HEK293 (cell line): ENCODE data around the gene COA3.
A peak's percentile ranks its signal among the peaks of the same experiment; 100 is the strongest.

ENCODE experiments used
- CTCF ChIA-PET: fragments of 350-600 bp; formaldehyde crosslinking; extraction: SDS; loops from one replicate; lab custom pipeline; 2021; ENCODE audit warnings: antibody characterized with exemption; lab: Yijun Ruan, JAX
- POLR2A ChIA-PET: fragments of 300-600 bp; formaldehyde crosslinking; extraction: SDS; loops from one replicate; lab custom pipeline; 2020; ENCODE audit warnings: antibody characterized with exemption, inconsistent platforms; lab: Yijun Ruan, JAX
- H3K27ac ChIP-seq: fragments of 200-500 bp; sonication (Bioruptor generic); 2 replicates; pipeline ENCODE4 v1.5.1; 2014; ENCODE audit warnings: low read depth, low read length, control low read depth, inconsistent platforms; ENCODE audit errors: extremely low read depth
- H3K36me3 ChIP-seq, 2 experiments: fragments of 200-500 bp in 1 of 2; sonication (Bioruptor generic) in 1 of 2; 1 replicate in 1 of 2; 2 replicates in 1 of 2; pipeline ENCODE4 v1.5.1; 2014 to 2017; ENCODE audit warnings: inconsistent platforms in 2 of 2, low read length in 2 of 2; ENCODE audit not compliant: control insufficient read depth in 2 of 2, insufficient read depth in 1 of 2
- H3K4me1 ChIP-seq: fragments of 200-500 bp; sonication (Bioruptor generic); 2 replicates; pipeline ENCODE4 v1.5.1; 2014; ENCODE audit warnings: mild to moderate bottlenecking, low read length, inconsistent platforms; ENCODE audit not compliant: control insufficient read depth, insufficient read depth
- H3K4me3 ChIP-seq: 2 replicates; pipeline ENCODE4 v1.5.1; 2011; ENCODE audit warnings: low read depth, mild to moderate bottlenecking, control low read depth, low read length, moderate library complexity
- H3K9me3 ChIP-seq: fragments of 200-500 bp; sonication (Bioruptor generic); 2 replicates; pipeline ENCODE4 v1.5.1; 2014; ENCODE audit warnings: low read depth, low read length, inconsistent platforms; ENCODE audit not compliant: control insufficient read depth, insufficient read depth
- SP2 ChIP-seq: fragments of 450-650 bp; formaldehyde crosslinking; IDR thresholded peaks from 2 replicates; pipeline ENCODE4 v1.5.1; 2016; ENCODE audit warnings: missing biosample characterization, missing genetic modification characterization
- TSHZ1 ChIP-seq: fragments of 450-650 bp; formaldehyde crosslinking; IDR thresholded peaks from 2 replicates; pipeline ENCODE4 v1.5.1; 2016; ENCODE audit warnings: missing biosample characterization, missing genetic modification characterization, borderline replicate concordance
- ZBTB21 ChIP-seq: fragments of 450-650 bp; formaldehyde crosslinking; IDR thresholded peaks from 2 replicates; pipeline ENCODE4 v1.5.1; 2017; ENCODE audit warnings: missing biosample characterization, missing genetic modification characterization
- ZFP41 ChIP-seq: fragments of 450-650 bp; formaldehyde crosslinking; IDR thresholded peaks from 2 replicates; pipeline ENCODE4 v1.5.1; 2016; ENCODE audit warnings: missing biosample characterization, missing genetic modification characterization, borderline replicate concordance
- ZNF239 ChIP-seq: fragments of 450-650 bp; formaldehyde crosslinking; IDR thresholded peaks from 2 replicates; pipeline ENCODE4 v1.5.1; 2016; ENCODE audit warnings: missing biosample characterization, missing genetic modification characterization
- ZNF302 ChIP-seq: fragments of 450-650 bp; formaldehyde crosslinking; IDR thresholded peaks from 2 replicates; pipeline ENCODE4 v1.5.1; 2016; ENCODE audit warnings: missing biosample characterization, missing genetic modification characterization, low read depth
- ZNF350 ChIP-seq: fragments of 450-650 bp; formaldehyde crosslinking; IDR thresholded peaks from 2 replicates; pipeline ENCODE4 v1.5.0; 2017; ENCODE audit warnings: missing biosample characterization, mild to moderate bottlenecking, missing genetic modification characterization
- ZNF398 ChIP-seq: fragments of 450-650 bp; formaldehyde crosslinking; IDR thresholded peaks from 2 replicates; pipeline ENCODE4 v1.5.1; 2017; ENCODE audit warnings: missing biosample characterization, missing genetic modification characterization
- TF ChIP-seq, protein P1 (sequence below): fragments of 450-650 bp; formaldehyde crosslinking; conservative IDR thresholded peaks from 2 replicates; pipeline ENCODE4 v1.5.1; 2016; ENCODE audit warnings: low read depth, missing biosample characterization, missing genetic modification characterization
- TF ChIP-seq, protein P2 (sequence below): fragments of 450-650 bp; formaldehyde crosslinking; IDR thresholded peaks from 2 replicates; pipeline ENCODE4 v1.5.1; 2016; ENCODE audit warnings: missing biosample characterization, missing genetic modification characterization
- TF ChIP-seq, protein P3 (sequence below): fragments of 450-650 bp; formaldehyde crosslinking; IDR thresholded peaks from 2 replicates; pipeline ENCODE4 v1.5.1; 2016; ENCODE audit warnings: missing biosample characterization, missing genetic modification characterization

Gene COA3

GRCh38 chr17:42750739-42751344 lies 47.7 kb downstream of the COA3 start (continued):
- TF ChIP-seq ZNF398 (tag by site-specific recombination) (no peak), ZNF239 (no peak), SP2 (no peak), ZFP41 (no peak), ZBTB21 (tag by site-specific recombination) (no peak), ZNF350 (tag by site-specific recombination) (no peak), TSHZ1 (tag by site-specific recombination) (no peak)
- TF ChIP-seq, protein P1, sequence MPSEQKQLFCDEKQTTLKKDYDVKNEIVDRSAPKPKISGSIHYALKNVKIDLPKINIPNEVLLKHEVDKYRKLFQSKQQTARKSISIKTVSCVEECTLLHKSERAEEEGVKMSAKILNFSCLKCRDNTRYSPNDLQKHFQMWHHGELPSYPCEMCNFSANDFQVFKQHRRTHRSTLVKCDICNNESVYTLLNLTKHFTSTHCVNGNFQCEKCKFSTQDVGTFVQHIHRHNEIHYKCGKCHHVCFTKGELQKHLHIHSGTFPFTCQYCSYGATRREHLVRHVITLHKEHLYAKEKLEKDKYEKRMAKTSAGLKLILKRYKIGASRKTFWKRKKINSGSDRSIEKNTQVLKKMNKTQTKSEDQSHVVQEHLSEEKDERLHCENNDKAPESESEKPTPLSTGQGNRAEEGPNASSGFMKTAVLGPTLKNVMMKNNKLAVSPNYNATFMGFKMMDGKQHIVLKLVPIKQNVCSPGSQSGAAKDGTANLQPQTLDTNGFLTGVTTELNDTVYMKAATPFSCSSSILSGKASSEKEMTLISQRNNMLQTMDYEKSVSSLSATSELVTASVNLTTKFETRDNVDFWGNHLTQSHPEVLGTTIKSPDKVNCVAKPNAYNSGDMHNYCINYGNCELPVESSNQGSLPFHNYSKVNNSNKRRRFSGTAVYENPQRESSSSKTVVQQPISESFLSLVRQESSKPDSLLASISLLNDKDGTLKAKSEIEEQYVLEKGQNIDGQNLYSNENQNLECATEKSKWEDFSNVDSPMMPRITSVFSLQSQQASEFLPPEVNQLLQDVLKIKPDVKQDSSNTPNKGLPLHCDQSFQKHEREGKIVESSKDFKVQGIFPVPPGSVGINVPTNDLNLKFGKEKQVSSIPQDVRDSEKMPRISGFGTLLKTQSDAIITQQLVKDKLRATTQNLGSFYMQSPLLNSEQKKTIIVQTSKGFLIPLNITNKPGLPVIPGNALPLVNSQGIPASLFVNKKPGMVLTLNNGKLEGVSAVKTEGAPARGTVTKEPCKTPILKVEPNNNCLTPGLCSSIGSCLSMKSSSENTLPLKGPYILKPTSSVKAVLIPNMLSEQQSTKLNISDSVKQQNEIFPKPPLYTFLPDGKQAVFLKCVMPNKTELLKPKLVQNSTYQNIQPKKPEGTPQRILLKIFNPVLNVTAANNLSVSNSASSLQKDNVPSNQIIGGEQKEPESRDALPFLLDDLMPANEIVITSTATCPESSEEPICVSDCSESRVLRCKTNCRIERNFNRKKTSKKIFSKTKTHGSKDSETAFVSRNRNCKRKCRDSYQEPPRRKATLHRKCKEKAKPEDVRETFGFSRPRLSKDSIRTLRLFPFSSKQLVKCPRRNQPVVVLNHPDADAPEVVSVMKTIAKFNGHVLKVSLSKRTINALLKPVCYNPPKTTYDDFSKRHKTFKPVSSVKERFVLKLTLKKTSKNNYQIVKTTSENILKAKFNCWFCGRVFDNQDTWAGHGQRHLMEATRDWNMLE (tag by site-specific recombination) = no peak
- TF ChIP-seq, protein P2, sequence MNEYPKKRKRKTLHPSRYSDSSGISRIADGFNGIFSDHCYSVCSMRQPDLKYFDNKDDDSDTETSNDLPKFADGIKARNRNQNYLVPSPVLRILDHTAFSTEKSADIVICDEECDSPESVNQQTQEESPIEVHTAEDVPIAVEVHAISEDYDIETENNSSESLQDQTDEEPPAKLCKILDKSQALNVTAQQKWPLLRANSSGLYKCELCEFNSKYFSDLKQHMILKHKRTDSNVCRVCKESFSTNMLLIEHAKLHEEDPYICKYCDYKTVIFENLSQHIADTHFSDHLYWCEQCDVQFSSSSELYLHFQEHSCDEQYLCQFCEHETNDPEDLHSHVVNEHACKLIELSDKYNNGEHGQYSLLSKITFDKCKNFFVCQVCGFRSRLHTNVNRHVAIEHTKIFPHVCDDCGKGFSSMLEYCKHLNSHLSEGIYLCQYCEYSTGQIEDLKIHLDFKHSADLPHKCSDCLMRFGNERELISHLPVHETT (tag by site-specific recombination) = no peak

DNA sequence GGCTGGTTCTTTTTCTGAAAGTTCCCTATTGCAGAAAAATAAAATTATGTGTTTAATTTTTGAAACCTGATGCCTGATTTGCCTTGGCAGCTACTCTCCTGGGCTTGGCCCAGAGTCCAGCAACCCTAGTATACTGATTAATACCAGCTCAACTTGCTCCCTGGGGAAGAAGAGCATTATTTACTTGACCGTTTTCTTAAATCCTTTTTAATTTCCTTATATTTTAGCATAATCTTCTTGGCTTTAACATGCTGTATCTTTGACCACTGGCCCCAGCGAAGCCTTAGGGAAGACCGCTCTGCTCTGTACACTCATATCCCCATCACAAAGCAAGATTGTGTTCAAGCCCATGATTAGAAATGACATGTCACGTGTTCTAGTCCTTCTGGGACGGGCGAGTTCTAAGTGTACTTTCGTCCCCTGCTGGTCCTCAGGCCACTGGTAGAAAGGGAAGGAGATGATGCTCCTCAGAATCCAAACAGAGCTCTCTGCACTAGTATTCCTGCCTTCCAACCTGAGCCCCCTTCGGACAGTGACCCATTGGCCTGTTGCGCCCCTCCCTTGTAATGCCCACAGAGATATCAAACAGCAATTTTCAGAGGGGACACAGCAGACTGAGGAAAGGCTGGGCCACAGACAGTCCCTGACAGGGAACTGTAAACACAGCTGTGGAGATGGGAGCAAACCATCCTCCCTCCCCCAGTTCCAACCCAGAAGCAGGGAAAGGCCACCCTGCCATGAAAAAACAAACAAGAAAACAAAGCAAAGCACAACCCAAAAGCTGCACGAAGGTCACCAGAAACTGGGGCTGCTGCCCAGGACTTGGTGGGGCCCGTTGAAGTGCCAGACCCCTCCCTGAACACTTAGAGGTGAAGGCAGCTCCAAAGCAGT lies 49.4 kb downstream of the COA3 start:
- ChIA-PET CTCF (interaction anchor here (0.6 to 5.1 kb wide), 8 partner anchors 11 to 171 kb away, joined by 3 to 46 read pairs (median 6); partner anchors contain the start of gene RAMP2), POLR2A (interaction anchor here (0.8 to 1.0 kb wide), 2 partner anchors 18 to 24 kb away, joined by 4 to 5 read pairs; partner anchors contain the start of gene VPS25)
- no peak overlapping the region for H3K4me3 ChIP-seq
- H3K27ac ChIP-seq = no peak overlapping the region
- no peak for TF ChIP-seq ZNF302 (tag by site-specific recombination)
- TF ChIP-seq, protein P3, sequence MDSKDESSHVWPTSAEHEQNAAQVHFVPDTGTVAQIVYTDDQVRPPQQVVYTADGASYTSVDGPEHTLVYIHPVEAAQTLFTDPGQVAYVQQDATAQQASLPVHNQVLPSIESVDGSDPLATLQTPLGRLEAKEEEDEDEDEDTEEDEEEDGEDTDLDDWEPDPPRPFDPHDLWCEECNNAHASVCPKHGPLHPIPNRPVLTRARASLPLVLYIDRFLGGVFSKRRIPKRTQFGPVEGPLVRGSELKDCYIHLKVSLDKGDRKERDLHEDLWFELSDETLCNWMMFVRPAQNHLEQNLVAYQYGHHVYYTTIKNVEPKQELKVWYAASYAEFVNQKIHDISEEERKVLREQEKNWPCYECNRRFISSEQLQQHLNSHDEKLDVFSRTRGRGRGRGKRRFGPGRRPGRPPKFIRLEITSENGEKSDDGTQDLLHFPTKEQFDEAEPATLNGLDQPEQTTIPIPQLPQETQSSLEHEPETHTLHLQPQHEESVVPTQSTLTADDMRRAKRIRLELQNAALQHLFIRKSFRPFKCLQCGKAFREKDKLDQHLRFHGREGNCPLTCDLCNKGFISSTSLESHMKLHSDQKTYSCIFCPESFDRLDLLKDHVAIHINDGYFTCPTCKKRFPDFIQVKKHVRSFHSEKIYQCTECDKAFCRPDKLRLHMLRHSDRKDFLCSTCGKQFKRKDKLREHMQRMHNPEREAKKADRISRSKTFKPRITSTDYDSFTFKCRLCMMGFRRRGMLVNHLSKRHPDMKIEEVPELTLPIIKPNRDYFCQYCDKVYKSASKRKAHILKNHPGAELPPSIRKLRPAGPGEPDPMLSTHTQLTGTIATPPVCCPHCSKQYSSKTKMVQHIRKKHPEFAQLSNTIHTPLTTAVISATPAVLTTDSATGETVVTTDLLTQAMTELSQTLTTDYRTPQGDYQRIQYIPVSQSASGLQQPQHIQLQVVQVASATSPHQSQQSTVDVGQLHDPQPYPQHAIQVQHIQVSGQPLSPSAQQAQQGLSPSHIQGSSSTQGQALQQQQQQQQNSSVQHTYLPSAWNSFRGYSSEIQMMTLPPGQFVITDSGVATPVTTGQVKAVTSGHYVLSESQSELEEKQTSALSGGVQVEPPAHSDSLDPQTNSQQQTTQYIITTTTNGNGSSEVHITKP (tag by site-specific recombination) = peak; percentile 47; the same call in 1 of the 2 replicates
- no peaks in the 10 kb centered on the region for H3K9me3 ChIP-seq
- H3K4me1 ChIP-seq = peaks cover 2% of the 10 kb centered on the region; the same call in 1 of the 2 replicates
- H3K36me3 ChIP-seq = no peaks in the 10 kb centered on the region
